ENCODE data around the gene MYBPC3. TPM values are rescaled to one million over a fixed set of nuclear protein-coding genes. Genes with fewer than 3 reads are reported as not detected.

The MYBPC3 gene
- total RNA-seq, 1 experiment from 2014 or later = not detected

DNA sequence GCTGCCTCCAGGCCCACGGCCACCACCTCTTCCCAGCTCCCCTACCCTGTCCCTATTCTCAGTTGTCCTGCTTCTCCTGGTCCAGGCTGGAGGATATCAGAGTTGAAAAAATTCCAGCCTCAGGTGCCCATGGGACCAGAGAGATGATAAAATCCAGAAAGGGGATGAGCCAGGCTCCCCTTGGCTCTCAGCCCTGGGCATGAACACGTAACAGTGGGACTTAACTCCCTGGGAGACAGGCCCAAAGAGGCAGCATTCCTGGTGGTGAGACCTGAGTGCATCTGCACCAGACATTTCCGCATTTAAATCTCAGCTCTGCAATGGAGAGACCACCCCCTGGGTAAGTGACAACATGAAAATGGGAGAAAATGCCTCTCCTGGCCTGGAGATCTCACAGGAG is 45.5 kb upstream of the MYBPC3 start:
- Mint-ChIP-seq H3K9me3 (ENCODE audit: unreplicated experiment) (no peaks in the 10 kb centered on the region), H3K27me3 (ENCODE audit: insufficient read depth, unreplicated experiment) (no peaks in the 10 kb centered on the region), H3K36me3 (ENCODE audit: insufficient read depth, unreplicated experiment) (no peaks in the 10 kb centered on the region), H3K4me1 (ENCODE audit: insufficient read depth, unreplicated experiment) (no peaks in the 10 kb centered on the region), H3K27ac (ENCODE audit: low read depth, unreplicated experiment) (no peak overlapping the region), H3K4me3 (ENCODE audit: unreplicated experiment) (no peak overlapping the region)
- no TSS peak for BruUV-seq (replicated peaks)
- ChIA-PET POLR2A (no interaction called here), CTCF (interaction anchor here (0.7 to 3.0 kb wide), 3 partner anchors 10 to 221 kb away, joined by 3 to 21 read pairs (median 8); partner anchors contain the start of gene ARFGAP2)
- TF ChIP-seq, protein P1, sequence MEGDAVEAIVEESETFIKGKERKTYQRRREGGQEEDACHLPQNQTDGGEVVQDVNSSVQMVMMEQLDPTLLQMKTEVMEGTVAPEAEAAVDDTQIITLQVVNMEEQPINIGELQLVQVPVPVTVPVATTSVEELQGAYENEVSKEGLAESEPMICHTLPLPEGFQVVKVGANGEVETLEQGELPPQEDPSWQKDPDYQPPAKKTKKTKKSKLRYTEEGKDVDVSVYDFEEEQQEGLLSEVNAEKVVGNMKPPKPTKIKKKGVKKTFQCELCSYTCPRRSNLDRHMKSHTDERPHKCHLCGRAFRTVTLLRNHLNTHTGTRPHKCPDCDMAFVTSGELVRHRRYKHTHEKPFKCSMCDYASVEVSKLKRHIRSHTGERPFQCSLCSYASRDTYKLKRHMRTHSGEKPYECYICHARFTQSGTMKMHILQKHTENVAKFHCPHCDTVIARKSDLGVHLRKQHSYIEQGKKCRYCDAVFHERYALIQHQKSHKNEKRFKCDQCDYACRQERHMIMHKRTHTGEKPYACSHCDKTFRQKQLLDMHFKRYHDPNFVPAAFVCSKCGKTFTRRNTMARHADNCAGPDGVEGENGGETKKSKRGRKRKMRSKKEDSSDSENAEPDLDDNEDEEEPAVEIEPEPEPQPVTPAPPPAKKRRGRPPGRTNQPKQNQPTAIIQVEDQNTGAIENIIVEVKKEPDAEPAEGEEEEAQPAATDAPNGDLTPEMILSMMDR (IDR thresholded peaks at IDR 0.05; ENCODE audit: unreplicated experiment) = no peak
- DNase-seq (ENCODE audit: unreplicated experiment) = no peak
- intact Hi-C loops (cut with micrococcal nuclease) = no loop called here

DNA sequence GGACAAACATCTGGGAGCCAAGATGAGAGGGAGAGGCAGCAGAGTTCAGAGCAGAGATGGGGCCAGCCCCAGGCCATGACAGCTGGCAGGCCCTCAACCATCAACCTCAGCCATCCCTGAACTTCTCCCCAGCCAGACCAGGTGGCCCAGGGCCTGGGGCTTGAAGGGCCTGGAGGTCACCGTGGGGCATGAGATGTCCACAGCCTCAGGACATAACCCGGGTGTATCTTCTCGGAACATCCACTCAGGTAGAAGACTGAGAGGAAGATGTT is 43.5 kb upstream of the MYBPC3 start:
- no peaks in the 10 kb centered on the region for H3K27me3 Mint-ChIP-seq (ENCODE audit: insufficient read depth, unreplicated experiment)
- ChIA-PET POLR2A (no interaction called here), CTCF (interaction anchor here (1.9 kb wide), 1 partner anchor 22 kb away, joined by 7 read pairs; no protein-coding TSS in a partner anchor)
- no peaks in the 10 kb centered on the region for H3K9me3 Mint-ChIP-seq (ENCODE audit: unreplicated experiment)
- no peaks in the 10 kb centered on the region for H3K36me3 Mint-ChIP-seq (ENCODE audit: insufficient read depth, unreplicated experiment)
- no peak overlapping the region for H3K27ac Mint-ChIP-seq (ENCODE audit: low read depth, unreplicated experiment)
- DNase-seq (ENCODE audit: unreplicated experiment) = no peak
- H3K4me3 Mint-ChIP-seq (ENCODE audit: unreplicated experiment) = no peak overlapping the region
- intact Hi-C loops (cut with micrococcal nuclease) = no loop called here
- no TSS peak for BruUV-seq (replicated peaks)
- TF ChIP-seq, protein P1 (IDR thresholded peaks at IDR 0.05; ENCODE audit: unreplicated experiment) = no peak
- H3K4me1 Mint-ChIP-seq (ENCODE audit: insufficient read depth, unreplicated experiment) = no peaks in the 10 kb centered on the region

DNA sequence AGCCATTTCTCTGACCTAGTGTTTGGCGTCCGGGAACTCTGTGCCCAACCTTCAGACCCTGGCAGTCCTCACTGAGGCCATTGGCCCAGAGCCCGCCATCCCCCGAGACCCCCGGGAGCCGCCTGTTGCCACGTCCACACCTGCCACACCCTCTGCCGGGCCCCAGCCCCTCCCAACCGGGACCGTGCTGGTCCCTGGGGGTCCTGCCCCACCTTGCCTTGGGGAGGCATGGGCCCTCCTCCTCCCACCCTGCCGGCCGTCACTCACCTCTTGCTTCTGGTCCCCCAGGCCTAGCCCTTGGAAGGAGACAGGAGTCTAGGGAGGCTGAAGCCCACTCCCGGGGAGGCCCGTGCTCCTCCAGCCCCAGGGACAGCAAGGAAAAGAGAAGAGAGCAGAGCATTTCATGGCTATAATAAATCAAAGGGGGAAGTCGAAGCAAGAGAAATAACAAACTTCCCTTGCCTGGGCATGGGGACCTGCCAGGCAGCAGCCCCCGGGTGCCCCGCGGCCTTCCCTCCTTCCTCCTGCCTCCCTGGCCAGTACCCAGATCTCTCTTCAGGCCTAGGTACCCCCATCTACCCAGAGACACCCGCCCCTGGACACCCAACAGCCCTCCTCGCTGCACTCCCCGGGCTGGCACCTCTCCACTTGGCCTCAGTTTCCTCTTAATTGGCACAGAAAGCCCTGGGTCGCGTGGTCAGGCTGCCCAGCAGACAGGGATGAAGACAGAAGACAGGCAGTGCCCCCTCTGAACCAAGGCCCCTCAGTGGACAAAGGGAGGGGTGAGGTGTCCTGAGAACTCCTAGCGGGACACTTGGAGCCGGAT is 42.9 kb upstream of the MYBPC3 start:
- no peaks in the 10 kb centered on the region for H3K9me3 Mint-ChIP-seq (ENCODE audit: unreplicated experiment)
- no peak overlapping the region for H3K27ac Mint-ChIP-seq (ENCODE audit: low read depth, unreplicated experiment)
- no peak overlapping the region for H3K4me3 Mint-ChIP-seq (ENCODE audit: unreplicated experiment)
- POLR2A ChIA-PET = interaction anchor here (0.6 kb wide), 1 partner anchor 35 kb away, joined by 3 read pairs; no protein-coding TSS in a partner anchor
- H3K4me1 Mint-ChIP-seq (ENCODE audit: insufficient read depth, unreplicated experiment) = no peaks in the 10 kb centered on the region
- H3K27me3 Mint-ChIP-seq (ENCODE audit: insufficient read depth, unreplicated experiment) = no peaks in the 10 kb centered on the region
- DNase-seq (ENCODE audit: unreplicated experiment) = no peak
- CTCF ChIA-PET = interaction anchor here (1.9 kb wide), 1 partner anchor 21 kb away, joined by 7 read pairs; no protein-coding TSS in a partner anchor
- H3K36me3 Mint-ChIP-seq (ENCODE audit: insufficient read depth, unreplicated experiment) = no peaks in the 10 kb centered on the region
- TF ChIP-seq, protein P1 (IDR thresholded peaks at IDR 0.05; ENCODE audit: unreplicated experiment) = no peak
- no TSS peak for BruUV-seq (replicated peaks)
- intact Hi-C loops (cut with micrococcal nuclease) = no loop called here

DNA sequence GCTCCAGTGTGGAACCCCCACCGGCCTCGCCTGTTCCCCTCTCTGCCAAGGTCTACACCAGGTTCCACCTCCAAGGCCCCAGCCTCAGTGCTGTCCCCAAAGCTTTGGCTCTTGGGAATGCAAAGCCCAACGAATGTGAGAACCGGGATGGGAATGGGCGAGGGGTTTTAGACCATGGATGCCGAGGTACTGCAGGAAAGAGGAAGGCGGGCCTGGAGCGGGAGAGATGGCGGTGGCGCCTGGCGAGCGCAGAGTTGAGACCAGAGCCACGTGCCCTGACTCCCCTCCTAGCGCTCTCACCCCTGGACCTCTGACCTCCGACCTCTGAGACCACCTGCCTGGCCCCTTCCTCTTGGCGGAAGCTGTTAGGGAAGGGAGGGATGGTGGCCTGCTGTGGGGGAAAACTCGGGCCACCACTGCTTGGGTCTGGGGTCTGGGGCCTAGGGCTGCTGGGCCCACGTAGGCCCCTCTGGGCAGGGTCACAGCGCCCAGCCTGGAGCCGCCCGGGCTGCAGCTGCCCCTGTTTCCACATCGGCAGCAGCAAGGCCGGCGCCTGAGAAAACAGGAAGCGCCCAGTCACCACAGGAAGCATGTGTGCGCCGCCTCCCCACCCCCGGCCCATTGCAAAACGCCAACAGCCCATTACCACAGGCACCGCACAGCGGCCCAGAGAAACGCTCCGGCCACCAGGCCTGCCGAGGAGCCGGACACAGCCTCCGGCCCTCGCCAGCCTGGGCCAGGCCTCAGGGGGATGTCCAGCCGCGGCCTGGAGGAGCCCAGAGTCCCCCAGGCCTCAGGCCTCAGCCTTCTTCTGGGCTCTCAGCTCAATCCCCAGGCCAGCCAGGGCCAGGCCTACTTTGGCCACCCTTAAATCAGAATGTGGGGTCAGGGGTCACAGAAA is 42.1 kb upstream of the MYBPC3 start:
- Mint-ChIP-seq H3K4me3 (ENCODE audit: unreplicated experiment) (no peak overlapping the region), H3K36me3 (ENCODE audit: insufficient read depth, unreplicated experiment) (no peaks in the 10 kb centered on the region), H3K27me3 (ENCODE audit: insufficient read depth, unreplicated experiment) (no peaks in the 10 kb centered on the region), H3K4me1 (ENCODE audit: insufficient read depth, unreplicated experiment) (no peaks in the 10 kb centered on the region), H3K9me3 (ENCODE audit: unreplicated experiment) (no peaks in the 10 kb centered on the region), H3K27ac (ENCODE audit: low read depth, unreplicated experiment) (no peak overlapping the region)
- intact Hi-C loops (cut with micrococcal nuclease) = no loop called here
- ChIA-PET CTCF (interaction anchor here (0.6 to 1.9 kb wide), 4 partner anchors 10 to 46 kb away, joined by 3 to 7 read pairs (median 4); no protein-coding TSS in a partner anchor), POLR2A (interaction anchor here (0.6 kb wide), 1 partner anchor 34 kb away, joined by 3 read pairs; no protein-coding TSS in a partner anchor)
- no TSS peak for BruUV-seq (replicated peaks)
- TF ChIP-seq, protein P1 (IDR thresholded peaks at IDR 0.05; ENCODE audit: unreplicated experiment) = no peak
- DNase-seq (ENCODE audit: unreplicated experiment) = peak; percentile 72
